AG09319 (cell line): ENCODE data around the gene LTN1.

Experiments used
- DNase-seq: peaks from one replicate; pipeline ENCODE4 v3.0.0-alpha.2; 2010; ENCODE audit warnings: low read depth; ENCODE audit errors: extremely low read depth
- CTCF ChIP-seq: IDR thresholded peaks from 2 replicates; pipeline ENCODE4 v1.5.1; 2011; ENCODE audit warnings: low read depth, mild to moderate bottlenecking, inconsistent platforms, low read length, moderate library complexity

LTN1 gene

GRCh38 chr21:28975397-28975796 lies 17.3 kb downstream of the LTN1 start:
- TF ChIP-seq CTCF = no peak
- DNase-seq = peak; percentile 71

- DNase-seq = no peak
- TF ChIP-seq CTCF = no peak
Observed at GRCh38 chr21:28974531-28975227, 18.0 kb downstream of the LTN1 start.

- DNase-seq = no peak
- no peak for TF ChIP-seq CTCF
Observed at GRCh38 chr21:28972398-28972797, 20.3 kb downstream of the LTN1 start.

- DNase-seq = no peak
Observed at GRCh38 chr21:28971171-28971570, 21.5 kb downstream of the LTN1 start.

GRCh38 chr21:28963831-28964230 lies 28.8 kb downstream of the LTN1 start:
- no peak for TF ChIP-seq CTCF
- no peak for DNase-seq

More at GRCh38 chr21:28971171-28971570, 21.5 kb downstream of the LTN1 start:
- TF ChIP-seq CTCF = no peak

- TF ChIP-seq CTCF = no peak
- no peak for DNase-seq
Observed at GRCh38 chr21:28962465-28962864, 30.2 kb downstream of the LTN1 start.

- no peak for DNase-seq
- TF ChIP-seq CTCF = no peak
Observed at GRCh38 chr21:28961927-28962326, 30.8 kb downstream of the LTN1 start.
